NCI-H524 treated with DMSO at 0.1 percent for 48 hours (cell line): ENCODE measurements around the gene DIP2C.

Experiments used
- DNase-seq: peaks from one replicate; lab custom pipeline; 2025; lab: John Stamatoyannopoulos, UW

DIP2C gene

GRCh38 chr10:389261-389790 lies 300.1 kb downstream of the DIP2C start:
- DNase-seq, result no peak

GRCh38 chr10:388661-389045 lies 300.8 kb downstream of the DIP2C start:
- no peak for DNase-seq

DNA sequence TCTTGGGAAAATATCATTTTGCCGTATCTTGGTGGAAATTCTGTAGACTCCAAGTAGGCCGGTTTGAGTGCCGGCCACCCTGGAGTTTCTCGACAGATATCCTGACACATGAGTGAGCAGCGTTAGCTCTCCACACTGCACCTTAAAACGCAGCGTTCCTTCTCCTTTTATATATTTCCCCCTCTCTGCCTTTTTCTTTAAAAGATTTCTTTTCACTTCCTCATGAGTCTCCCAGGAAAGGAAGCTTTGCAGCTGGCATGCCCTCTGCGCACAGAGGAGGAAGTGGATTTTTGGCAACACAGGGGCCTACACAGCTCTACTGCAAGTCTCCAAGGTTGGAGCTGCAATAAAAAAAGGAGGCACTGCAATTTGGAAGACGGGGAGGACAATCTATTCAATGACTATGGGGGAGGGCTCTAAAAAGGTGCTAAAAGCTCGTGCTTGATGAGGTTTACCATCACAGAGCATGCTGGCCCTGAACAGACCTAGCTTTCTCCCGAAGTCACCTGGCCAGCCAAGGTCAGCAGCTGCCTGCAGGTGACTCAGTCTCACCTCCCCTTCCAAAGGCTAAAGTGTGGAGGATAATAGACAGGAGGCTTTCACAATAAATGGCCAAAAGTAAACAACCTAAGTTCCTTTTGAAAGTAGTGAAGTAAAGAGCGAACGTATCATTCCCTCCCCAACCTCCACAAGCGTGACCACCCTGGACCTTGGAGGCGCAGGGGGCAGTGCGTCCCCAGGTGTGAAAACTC lies 301.4 kb downstream of the DIP2C start:
- DNase-seq, result no peak

DNA sequence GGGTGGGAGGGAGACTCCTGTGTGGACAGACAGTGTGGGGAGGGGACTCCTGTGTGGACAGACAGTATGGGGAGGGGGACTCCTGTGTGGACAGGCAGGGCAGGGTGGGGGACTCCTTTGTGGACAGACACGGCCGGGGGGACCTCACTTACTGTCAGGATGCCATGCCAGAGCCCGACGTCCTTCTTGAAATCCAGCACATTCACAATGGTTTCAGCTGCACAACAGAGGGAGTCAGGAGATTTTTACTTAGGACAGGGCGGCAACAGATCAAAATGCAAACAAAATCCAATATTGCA lies 301.9 kb downstream of the DIP2C start:
- DNase-seq, result no peak

DNA sequence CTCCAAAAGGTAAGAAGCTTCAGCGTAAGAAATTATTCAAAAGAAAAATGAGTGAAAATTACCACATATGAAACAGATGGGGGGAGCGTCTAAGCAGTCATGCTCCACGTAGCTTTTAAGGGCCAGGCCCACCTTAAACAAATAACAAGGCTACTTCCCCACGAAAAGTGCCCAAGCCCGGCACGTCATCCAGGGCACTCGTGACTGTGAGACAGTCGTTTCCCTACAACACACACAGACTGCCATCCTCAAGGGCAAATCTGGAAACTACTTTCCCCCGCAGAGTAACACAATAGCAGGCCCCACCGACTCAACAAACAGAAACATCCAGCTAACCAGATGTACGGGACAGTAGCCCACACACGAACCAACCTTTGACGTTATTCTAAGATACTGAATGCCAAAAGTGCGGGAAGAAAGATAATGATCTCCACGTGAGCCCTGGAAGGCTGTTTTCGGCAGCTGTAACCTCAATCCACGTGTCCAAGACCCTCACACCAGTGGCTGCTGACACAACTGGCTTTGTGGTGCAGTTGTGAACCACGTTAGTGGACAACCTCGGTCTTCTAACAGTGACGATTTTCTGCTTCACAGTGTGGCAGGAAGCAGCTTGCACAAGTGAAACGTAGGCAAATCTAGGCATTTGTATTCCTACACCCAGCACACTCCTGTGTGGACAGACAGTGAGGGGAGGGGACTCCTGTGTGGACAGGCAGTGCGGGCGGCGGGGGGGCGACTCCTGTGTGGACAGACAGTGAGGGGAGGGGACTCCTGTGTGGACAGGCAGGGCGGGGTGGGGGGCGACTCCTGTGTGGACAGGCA lies 302.5 kb downstream of the DIP2C start:
- DNase-seq, result no peak

- DNase-seq, result no peak
Measured at GRCh38 chr10:385571-386300, 303.7 kb downstream of the DIP2C start.

GRCh38 chr10:384538-385305 lies 304.7 kb downstream of the DIP2C start:
- no peak for DNase-seq

DNA sequence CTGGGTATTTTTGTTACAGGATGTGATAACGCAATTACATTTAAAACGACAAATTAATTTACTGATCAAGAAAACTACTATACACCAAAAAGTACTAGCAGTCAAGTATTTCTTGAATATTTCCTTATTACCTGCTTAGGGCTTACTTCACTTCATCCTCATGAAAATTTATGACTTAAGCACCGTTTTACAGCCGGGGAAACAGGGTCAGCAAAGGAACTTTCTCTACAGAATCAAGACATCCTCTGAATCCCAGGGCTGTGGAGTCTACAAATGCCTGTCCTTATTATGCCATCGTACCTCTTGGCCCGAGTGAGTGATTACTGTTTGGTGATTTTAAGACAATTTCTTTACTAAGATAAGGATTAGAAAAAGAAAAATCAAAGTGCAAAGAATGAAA lies 305.9 kb downstream of the DIP2C start:
- DNase-seq, result no peak

DNA sequence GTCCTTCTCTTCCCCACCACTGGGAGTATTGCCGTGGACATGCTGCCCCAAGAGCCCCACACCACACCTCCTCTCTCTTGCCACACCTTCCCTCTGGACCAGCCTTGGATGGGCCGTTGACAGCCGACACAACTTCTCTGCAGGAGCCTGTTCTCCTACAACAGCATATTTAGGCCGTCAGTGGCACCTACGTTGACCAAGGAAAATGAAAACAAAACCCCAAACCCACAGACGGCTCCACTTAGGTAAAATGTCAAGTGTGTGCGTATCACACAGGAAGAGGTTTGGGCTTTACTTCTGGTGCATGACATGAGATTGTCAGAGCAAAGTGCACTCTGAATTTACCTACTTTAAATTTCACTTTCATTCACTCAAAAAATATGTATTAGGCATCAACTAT lies 307.7 kb downstream of the DIP2C start:
- DNase-seq, result no peak

GRCh38 chr10:381346-381745 lies 308.1 kb downstream of the DIP2C start:
- DNase-seq, result no peak

- DNase-seq, result no peak
Measured at GRCh38 chr10:380313-380940, 309.0 kb downstream of the DIP2C start.

DNA sequence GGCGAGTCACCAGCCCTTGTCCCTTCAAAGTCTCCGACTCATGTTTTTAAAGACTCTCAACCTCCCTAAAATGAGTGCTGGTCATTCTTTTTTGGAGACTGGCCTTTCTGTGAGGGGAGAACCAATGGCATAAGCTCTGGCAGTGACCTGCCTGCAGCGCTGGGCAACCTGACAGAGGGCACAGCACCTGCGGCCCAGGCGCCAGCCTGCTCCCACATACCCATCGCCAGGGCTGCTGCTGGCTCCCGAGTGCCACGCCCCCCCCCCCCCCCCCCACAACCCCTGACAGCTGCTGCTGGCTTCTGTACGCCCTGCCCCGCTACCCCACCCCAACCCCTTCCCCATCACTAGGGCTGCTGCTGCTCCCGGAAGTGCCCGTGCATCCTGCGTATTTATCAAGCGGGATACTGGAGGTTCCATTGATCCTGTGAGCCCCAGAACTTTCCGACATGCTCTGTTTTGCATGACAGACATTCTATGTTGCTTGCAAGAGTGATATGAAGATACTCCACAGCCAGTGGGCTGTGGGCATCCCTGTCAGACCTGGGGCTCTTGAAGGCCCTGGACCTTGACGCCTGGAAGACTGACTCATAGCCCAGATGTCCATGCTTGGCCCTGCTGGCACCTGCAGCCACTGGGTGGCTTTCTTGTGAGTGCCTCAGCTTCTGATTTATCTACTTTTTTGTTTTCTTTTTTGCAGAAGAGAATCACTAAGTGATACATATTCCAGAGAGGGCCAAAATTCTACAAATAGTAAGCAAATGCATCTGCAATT lies 310.4 kb downstream of the DIP2C start:
- DNase-seq, result no peak

- DNase-seq, result no peak
Measured at GRCh38 chr10:378230-378929, 311.1 kb downstream of the DIP2C start.

GRCh38 chr10:377228-377627 lies 312.2 kb downstream of the DIP2C start:
- DNase-seq, result no peak

DNA sequence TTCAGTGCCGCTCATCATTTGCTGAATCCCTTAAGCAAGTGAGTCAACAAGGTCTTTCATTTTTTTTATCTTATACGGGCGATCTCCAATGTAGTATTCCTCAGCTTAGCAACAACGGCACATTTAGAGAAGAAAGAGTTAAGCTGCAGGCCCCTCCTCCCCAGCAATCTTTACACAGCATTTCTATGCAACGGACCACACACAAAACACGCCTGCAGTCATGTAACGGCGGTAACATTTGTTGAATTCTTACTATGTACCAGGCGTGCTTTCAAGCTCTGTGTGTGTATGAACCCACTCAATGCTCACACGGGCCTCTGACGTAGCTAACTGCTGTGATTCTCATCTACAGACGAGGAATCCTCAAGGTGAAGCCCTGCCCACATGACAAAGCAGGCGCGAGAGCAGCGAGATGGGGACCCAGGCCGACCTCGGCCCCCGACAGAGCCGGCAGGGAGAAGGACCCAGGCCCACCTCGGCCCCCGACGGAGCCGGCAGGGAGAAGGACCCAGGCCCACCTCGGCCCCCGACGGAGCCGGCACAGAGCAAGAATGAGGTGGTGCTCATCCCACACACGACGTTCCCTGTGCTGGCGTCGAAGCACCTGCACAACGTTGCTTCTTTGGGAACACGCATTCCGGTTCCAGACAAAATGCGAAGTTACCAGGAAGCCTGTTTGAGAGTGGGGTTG lies 313.5 kb downstream of the DIP2C start:
- no peak for DNase-seq

GRCh38 chr10:374354-374753 lies 315.1 kb downstream of the DIP2C start:
- no peak for DNase-seq

DNA sequence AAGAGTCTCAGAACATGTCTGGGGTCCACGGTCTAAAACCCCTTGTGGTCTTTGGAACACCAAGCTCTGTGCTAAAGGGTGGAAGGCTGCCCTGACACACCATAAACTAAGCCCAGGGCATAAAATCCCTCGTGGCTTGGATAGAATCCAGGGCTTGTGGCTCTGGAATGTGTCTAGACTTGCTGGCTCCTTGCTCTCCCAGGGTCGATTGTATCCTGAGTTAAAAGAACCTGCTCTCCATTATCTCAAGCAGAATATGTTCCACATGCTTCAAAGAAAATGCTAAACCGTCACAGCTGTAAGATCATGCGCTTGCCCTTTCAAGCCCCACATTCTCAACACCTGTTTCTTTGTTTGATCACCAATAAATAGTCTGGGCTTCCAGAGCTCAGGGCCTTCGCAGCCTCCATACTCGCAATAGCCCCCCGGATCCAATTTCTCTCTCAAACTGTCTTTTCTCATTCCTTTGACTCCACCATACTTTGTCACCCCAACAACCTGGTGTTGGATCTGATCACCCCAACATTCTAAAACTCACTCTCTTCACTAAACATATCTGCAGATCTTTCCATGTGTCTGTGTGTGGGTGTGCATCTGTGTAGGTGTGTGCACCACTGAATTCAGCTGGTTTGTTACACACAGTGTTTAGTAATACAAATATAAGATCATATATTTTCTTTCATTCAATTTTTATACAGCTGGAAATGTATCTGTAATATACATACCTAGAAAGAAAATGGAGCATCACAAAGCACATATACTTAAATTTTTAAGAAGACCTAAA lies 315.8 kb downstream of the DIP2C start:
- no peak for DNase-seq

- DNase-seq, result no peak
Measured at GRCh38 chr10:373015-373414, 316.5 kb downstream of the DIP2C start.

GRCh38 chr10:372566-372965 lies 316.9 kb downstream of the DIP2C start:
- DNase-seq, result no peak
